GM12878 (cell line): ENCODE measurements around the gene DIP2C. TPM values are rescaled to one million over a fixed set of nuclear protein-coding genes. Genes with fewer than 3 reads are reported as not detected.

Experiments
- ATAC-seq: fragments of 200-7000 bp; cut with Tn5 transposase; 3 replicates; pipeline ENCODE4 v1.9.1; 2020; ENCODE audit warnings: mild to moderate bottlenecking, moderate library complexity
- BruUV-seq: library from RNA; stranded (reverse); fragments of 400-500 nt; replicated peaks from 2 replicates; lab custom pipeline; 2021; lab: Mats Ljungman, UMichigan
- CTCF ChIA-PET: fragments of 300-600 bp; sonication (Branson Sonifier 250); formaldehyde crosslinking; extraction: SDS; loops from one replicate; lab custom pipeline; 2021; ENCODE audit warnings: inconsistent platforms; lab: Yijun Ruan, JAX
- POLR2A ChIA-PET: fragments of 350-600 bp; formaldehyde crosslinking; extraction: SDS; loops from one replicate; lab custom pipeline; 2021; ENCODE audit warnings: inconsistent platforms; lab: Charles Lee
- RAD21 ChIA-PET: fragments of 300-600 bp; sonication (Branson Sonifier 250); formaldehyde crosslinking; loops from one replicate; lab custom pipeline; 2023; ENCODE audit warnings: antibody characterized with exemption; ENCODE audit not compliant: unreplicated experiment; lab: Charles Lee
- SMC1A ChIA-PET: fragments of 300-600 bp; sonication (Branson Sonifier 250); formaldehyde crosslinking; loops from one replicate; lab custom pipeline; 2023; ENCODE audit not compliant: unreplicated experiment, uncharacterized antibody; lab: Charles Lee
- DNase-seq: peaks from one replicate; pipeline ENCODE4 v3.0.0-alpha.2; 2011; ENCODE audit warnings: low read depth, low spot score
- FAIRE-seq: peaks from 3 replicates; lab custom pipeline; 2011; peaks lifted over from hg19 to GRCh38; lab: Jason Lieb, UNC
- H2AFZ ChIP-seq: 2 replicates; pipeline ENCODE4 v1.6.0; 2011; ENCODE audit warnings: low read depth, low read length, control low read depth; ENCODE audit not compliant: control insufficient read depth
- H3K27ac ChIP-seq: 2 replicates; pipeline ENCODE4 v1.5.1; 2011; ENCODE audit warnings: control low read depth; ENCODE audit not compliant: control insufficient read depth, insufficient read depth
- H3K27me3 ChIP-seq, 2 experiments: replicated peaks in 1 of 2; 2 replicates each; pipeline versions ENCODE4 v1.6.0 to v1.6.1; 2011; ENCODE audit warnings: low read length in 1 of 2; ENCODE audit not compliant: control insufficient read depth in 2 of 2, insufficient read depth in 2 of 2
- H3K36me3 ChIP-seq, 2 experiments: 2 replicates each; pipeline ENCODE4 v1.5.1; 2011; ENCODE audit warnings: low read length in 1 of 2; ENCODE audit not compliant: control insufficient read depth in 2 of 2, insufficient read depth in 2 of 2
- H3K4me1 ChIP-seq: 2 replicates; pipeline ENCODE4 v1.6.1; 2011; ENCODE audit warnings: mild to moderate bottlenecking, low read length, moderate library complexity, mixed read lengths; ENCODE audit not compliant: control insufficient read depth, insufficient read depth
- H3K4me2 ChIP-seq: 2 replicates; pipeline ENCODE4 v1.6.0; 2011; ENCODE audit warnings: control low read depth; ENCODE audit not compliant: control insufficient read depth, insufficient read depth
- H3K4me3 ChIP-seq: fragments of 200-600 bp; sonication (generic); 2 replicates; pipeline ENCODE4 v1.5.1; 2016
- H3K79me2 ChIP-seq: 2 replicates; pipeline ENCODE4 v1.6.0; 2011; ENCODE audit warnings: low read length; ENCODE audit not compliant: control insufficient read depth, insufficient read depth
- H3K9ac ChIP-seq: 2 replicates; pipeline ENCODE4 v1.8.0; 2011; ENCODE audit warnings: low read length, control low read depth, mixed read lengths; ENCODE audit not compliant: control insufficient read depth, insufficient read depth
- H3K9me3 ChIP-seq: replicated peaks from 3 replicates; pipeline ENCODE4 v1.5.1; 2011; ENCODE audit warnings: mild to moderate bottlenecking, low read length; ENCODE audit not compliant: control insufficient read depth, insufficient read depth
- H4K20me1 ChIP-seq: 2 replicates; pipeline ENCODE4 v1.6.0; 2011; ENCODE audit not compliant: control insufficient read depth, insufficient read depth
- CBX5 ChIP-seq: sonication (generic); IDR thresholded peaks from 2 replicates; pipeline ENCODE4 v1.6.1; 2016; ENCODE audit warnings: low read depth, moderate library complexity, mild to moderate bottlenecking, inconsistent platforms
- ELK1 ChIP-seq: IDR thresholded peaks from 2 replicates; pipeline ENCODE4 v1.6.1; 2012; ENCODE audit warnings: low read depth, low read length, improper control_type of control experiment
- KDM1A ChIP-seq: fragments of 200-600 bp; sonication (generic); IDR thresholded peaks from 2 replicates; pipeline ENCODE4 v1.6.1; 2016; ENCODE audit warnings: borderline replicate concordance
- RELB ChIP-seq: fragments of 450-650 bp; IDR thresholded peaks from 2 replicates; pipeline ENCODE4 v1.6.1; 2017; ENCODE audit warnings: low read depth, mild to moderate bottlenecking, moderate library complexity
- SIX5 ChIP-seq: IDR thresholded peaks from 2 replicates; pipeline ENCODE4 v1.6.1; 2011; ENCODE audit warnings: mild to moderate bottlenecking, low read depth, low read length, moderate library complexity; ENCODE audit not compliant: severe bottlenecking
- TAF1 ChIP-seq: IDR thresholded peaks from 2 replicates; pipeline ENCODE4 v1.6.1; 2011; ENCODE audit warnings: mild to moderate bottlenecking, low read depth, low read length, borderline replicate concordance
- WGBS: methylation state at CpG from one replicate; pipeline ENCODE4 v1.1.6; 2016; ENCODE audit warnings: low lambda C conversion rate; ENCODE audit not compliant: insufficient replicate concordance, insufficient coverage; ENCODE audit errors: missing lambda C conversion rate; 5-methylcytosine and 5-hydroxymethylcytosine counted together
- in situ Hi-C: fragments of 300-500 bp; cut with MboI; formaldehyde crosslinking; loops from 9 replicates; pipeline ENCODE4 v1.14.3; 2018; ENCODE audit warnings: mixed read lengths
- intact Hi-C: fragments of 100-400 bp; cut with micrococcal nuclease; formaldehyde crosslinking; loops from one replicate; pipeline ENCODE4 v1.14.2; 2022; ENCODE audit not compliant: unreplicated experiment
- polyA plus RNA-seq, 11 experiments: library from polyadenylated mRNA; depleted of rRNA in 4 of 11; unstranded in 6 of 11; stranded (reverse) in 5 of 11; fragments of >200 nt; fragmentation: Nextera tagmentation in 4 of 11; fragmentation: Illumina TruSeq in 1 of 11; extraction: Ambion mirVana in 4 of 11; extraction: Trizol in 1 of 11; gene quantifications; 1 replicate in 1 of 11; 2 replicates in 10 of 11; pipeline versions ENCODE4 v1.2.1 to v1.2.3, GENCODE V29; 2011 to 2016; ENCODE audit warnings: inconsistent platforms in 2 of 11, missing spikeins in 2 of 11, low read depth in 1 of 11
- total RNA-seq, 4 experiments: library from RNA; depleted of rRNA in 3 of 4; stranded (reverse); fragments of >200 nt in 3 of 4; fragmentation: Illumina TruSeq in 1 of 4; extraction: Trizol in 1 of 4; gene quantifications; 2 replicates each; pipeline versions ENCODE4 v1.2.1 to v1.2.3, GENCODE V29; 2013 to 2021

The DIP2C gene
- total and polyA plus RNA-seq, 10 of the 15 experiments (the other 5 are each of a cell fraction or from before 2014, with no cell fraction given) = 0.01 to 0.10 (median 0.06) TPM

GRCh38 chr10:716821-717220, 27.4 kb upstream of the DIP2C start:
- no peaks in the 10 kb centered on the region for H3K4me1 ChIP-seq
- intact Hi-C loops = no loop called here
- ATAC-seq (no peak), FAIRE-seq (no peak), DNase-seq (no peak)
- SMC1A ChIA-PET = no interaction called here
- no peaks in the 10 kb centered on the region for H4K20me1 ChIP-seq
- no TSS peak for BruUV-seq
- WGBS = 48% methylated on average over 5 of the region's 5 CpGs
- no peak for TF ChIP-seq ELK1
- no peak for TF ChIP-seq CBX5
- TF ChIP-seq TAF1 = no peak
- TF ChIP-seq RELB = no peak
- TF ChIP-seq SIX5 = no peak
- TF ChIP-seq KDM1A = no peak
- H3K9ac ChIP-seq = no peak overlapping the region
- RAD21 ChIA-PET = no interaction called here
- CTCF ChIA-PET = no interaction called here
- no peak overlapping the region for H3K4me3 ChIP-seq
- no peak overlapping the region for H2AFZ ChIP-seq
- in situ Hi-C loops = no loop called here
- H3K27ac ChIP-seq = no peak overlapping the region
- no peak overlapping the region for H3K4me2 ChIP-seq
- no peaks in the 10 kb centered on the region; the same call in 2 of the 3 replicates for H3K9me3 ChIP-seq
- 0 out of 4 replicates have a peak, but pooled peaks cover 0 to 2% of the 10 kb centered on the region in 2 experiments for H3K27me3 ChIP-seq
- H3K36me3 ChIP-seq = no peaks in the 10 kb centered on the region
- POLR2A ChIA-PET = no interaction called here
- H3K79me2 ChIP-seq = no peaks in the 10 kb centered on the region
